ENCODE measurements around the gene TMEM171. TPM values are rescaled to one million over a fixed set of nuclear protein-coding genes. Genes with fewer than 3 reads are reported as not detected.

TMEM171 gene
- total and polyA plus RNA-seq, 9 donors = 0.10 to 0.42 TPM; not detected in 7

- TF ChIP-seq CTCF (IDR thresholded peaks at IDR 0.05) (no peak), POLR2A (IDR thresholded peaks at IDR 0.05) (no peak), EP300 (IDR thresholded peaks at IDR 0.05) (no peak)
- no peaks in the 10 kb centered on the region for H3K27me3 ChIP-seq
- 80 to 93% (median 92%) methylated on average over 1 of the region's 1 CpG for WGBS, 3 donors
- no peak for DNase-seq
- no peak overlapping the region for H3K4me3 ChIP-seq
- H3K36me3 ChIP-seq = no peaks in the 10 kb centered on the region
- H3K4me1 ChIP-seq (ENCODE audit: insufficient read depth) = no peaks in the 10 kb centered on the region
- intact Hi-C loops (cut with DNase I) = no loop called here
- H3K27ac ChIP-seq = no peak overlapping the region
- H3K9me3 ChIP-seq = no peaks in the 10 kb centered on the region
Observed at GRCh38 chr5:73111536-73111935, 8.8 kb upstream of the TMEM171 start.

GRCh38 chr5:73112359-73112758, 8.0 kb upstream of the TMEM171 start:
- TF ChIP-seq EP300 (IDR thresholded peaks at IDR 0.05) (no peak), CTCF (IDR thresholded peaks at IDR 0.05) (no peak), POLR2A (IDR thresholded peaks at IDR 0.05) (no peak)
- intact Hi-C loops (cut with DNase I) = no loop called here
- Histone ChIP-seq H3K4me3 (no peak overlapping the region), H3K36me3 (no peaks in the 10 kb centered on the region), H3K27me3 (no peaks in the 10 kb centered on the region), H3K27ac (no peak overlapping the region), H3K4me1 (ENCODE audit: insufficient read depth) (no peaks in the 10 kb centered on the region), H3K9me3 (no peaks in the 10 kb centered on the region)
- WGBS, 3 donors = 65 to 83% (median 66%) methylated on average over 1 of the region's 1 CpG
- no peak for DNase-seq

- DNase-seq = no peak
- TF ChIP-seq CTCF (IDR thresholded peaks at IDR 0.05) = no peak
- TF ChIP-seq POLR2A (IDR thresholded peaks at IDR 0.05) = no peak
- no peak for TF ChIP-seq EP300 (IDR thresholded peaks at IDR 0.05)
- intact Hi-C loops (cut with DNase I) = no loop called here
- Histone ChIP-seq H3K27me3 (no peaks in the 10 kb centered on the region), H3K9me3 (no peaks in the 10 kb centered on the region), H3K27ac (no peak overlapping the region), H3K4me1 (ENCODE audit: insufficient read depth) (no peaks in the 10 kb centered on the region), H3K4me3 (no peak overlapping the region), H3K36me3 (no peaks in the 10 kb centered on the region)
- 46 to 53% (median 52%) methylated on average over 3 of the region's 3 CpGs for WGBS, 3 donors
Observed at GRCh38 chr5:73114044-73114688, 6.2 kb upstream of the TMEM171 start.

- WGBS, 3 donors = 42 to 47% (median 43%) methylated on average over 4 of the region's 4 CpGs
- H3K27me3 ChIP-seq = no peaks in the 10 kb centered on the region
- no peaks in the 10 kb centered on the region for H3K4me1 ChIP-seq (ENCODE audit: insufficient read depth)
- intact Hi-C loops (cut with DNase I) = no loop called here
- no peak for TF ChIP-seq EP300 (IDR thresholded peaks at IDR 0.05)
- no peak for TF ChIP-seq POLR2A (IDR thresholded peaks at IDR 0.05)
- no peak for TF ChIP-seq CTCF (IDR thresholded peaks at IDR 0.05)
- no peak overlapping the region for H3K4me3 ChIP-seq
- no peaks in the 10 kb centered on the region for H3K9me3 ChIP-seq
- H3K27ac ChIP-seq = no peak overlapping the region
- no peak for DNase-seq
- no peaks in the 10 kb centered on the region for H3K36me3 ChIP-seq
Observed at GRCh38 chr5:73115399-73116051, 4.8 kb upstream of the TMEM171 start.

Measured in ovary (tissue), 9 donors.